HG03575 (cell line): ENCODE results near the gene CEMIP2.

ENCODE experiments used
- ATAC-seq: cut with Tn5 transposase; IDR thresholded peaks from one replicate; pipeline ENCODE4 v1.9.1; 2021; ENCODE audit not compliant: unreplicated experiment, insufficient number of reproducible peaks, low FRiP score; ENCODE audit errors: extremely low read depth

The CEMIP2 gene

GRCh38 chr9:71774920-71775319, 6.6 kb upstream of the CEMIP2 start:
- peak; percentile 74 for ATAC-seq

- ATAC-seq = no peak
Observed at GRCh38 chr9:71772726-71773125, 4.4 kb upstream of the CEMIP2 start.

GRCh38 chr9:71770170-71770569, 1.9 kb upstream of the CEMIP2 start:
- no peak for ATAC-seq

- ATAC-seq = no peak
Observed at GRCh38 chr9:71769175-71770161, 1.2 kb upstream of the CEMIP2 start.

GRCh38 chr9:71767776-71768321, 464 bp downstream of the CEMIP2 start:
- ATAC-seq = no peak

GRCh38 chr9:71767163-71767775, 1.0 kb downstream of the CEMIP2 start:
- ATAC-seq = no peak

- no peak for ATAC-seq
Observed at GRCh38 chr9:71766663-71767062, 1.6 kb downstream of the CEMIP2 start.

GRCh38 chr9:71765693-71766092, 2.6 kb downstream of the CEMIP2 start:
- no peak for ATAC-seq

- ATAC-seq = no peak
Observed at GRCh38 chr9:71764891-71765290, 3.4 kb downstream of the CEMIP2 start.

GRCh38 chr9:71764463-71764862, 3.9 kb downstream of the CEMIP2 start:
- no peak for ATAC-seq

- no peak for ATAC-seq
Observed at GRCh38 chr9:71763832-71764231, 4.5 kb downstream of the CEMIP2 start.

GRCh38 chr9:71762900-71763653, 5.2 kb downstream of the CEMIP2 start:
- no peak for ATAC-seq

- ATAC-seq = no peak
Observed at GRCh38 chr9:71761938-71762353, 6.4 kb downstream of the CEMIP2 start.

GRCh38 chr9:71760901-71761300, 7.4 kb downstream of the CEMIP2 start:
- ATAC-seq = no peak

- no peak for ATAC-seq
Observed at GRCh38 chr9:71758785-71759184, 9.5 kb downstream of the CEMIP2 start.

- ATAC-seq = no peak
Observed at GRCh38 chr9:71758277-71758676, 10.0 kb downstream of the CEMIP2 start.

- no peak for ATAC-seq
Observed at GRCh38 chr9:71756753-71757152, 11.6 kb downstream of the CEMIP2 start.

- no peak for ATAC-seq
Observed at GRCh38 chr9:71755869-71756268, 12.4 kb downstream of the CEMIP2 start.

- ATAC-seq = no peak
Observed at GRCh38 chr9:71755230-71755629, 13.1 kb downstream of the CEMIP2 start.
